HG03280 (cell line): ENCODE results near the gene LRP2.

Experiments
- ATAC-seq: cut with Tn5 transposase; IDR thresholded peaks from one replicate; pipeline ENCODE4 v1.9.1; 2021; ENCODE audit warnings: mild to moderate bottlenecking, moderate library complexity; ENCODE audit not compliant: unreplicated experiment

The LRP2 gene

GRCh38 chr2:169094676-169095075, 267.7 kb downstream of the LRP2 start:
- no peak for ATAC-seq

GRCh38 chr2:169093535-169093934, 268.8 kb downstream of the LRP2 start:
- ATAC-seq: no peak

GRCh38 chr2:169091761-169092519, 270.4 kb downstream of the LRP2 start:
- ATAC-seq: no peak

- no peak for ATAC-seq
Observed at GRCh38 chr2:169091256-169091655, 271.1 kb downstream of the LRP2 start.

GRCh38 chr2:169090133-169090820, 272.1 kb downstream of the LRP2 start:
- no peak for ATAC-seq

GRCh38 chr2:169089182-169089581, 273.2 kb downstream of the LRP2 start:
- no peak for ATAC-seq

GRCh38 chr2:169087757-169088379, 274.5 kb downstream of the LRP2 start:
- ATAC-seq: no peak

GRCh38 chr2:169086893-169087467, 275.4 kb downstream of the LRP2 start:
- no peak for ATAC-seq

- peak; percentile 41 for ATAC-seq
Observed at GRCh38 chr2:169082995-169083394, 279.3 kb downstream of the LRP2 start.

- ATAC-seq: no peak
Observed at GRCh38 chr2:169081551-169081950, 280.8 kb downstream of the LRP2 start.

GRCh38 chr2:169080250-169081069, 281.9 kb downstream of the LRP2 start:
- peak; percentile 80 for ATAC-seq

- ATAC-seq: no peak
Observed at GRCh38 chr2:169077674-169078240, 284.6 kb downstream of the LRP2 start.
